Central memory CD8-positive, alpha-beta T cell (primary cell): Measurements from ENCODE around the gene LRCH4.
"Not testable (repeated sequence)": the region's sequence is repeated elsewhere in the genome, so short reads cannot be mapped to it uniquely, and the experiment has no call there.

Source experiments
- ATAC-seq: fragments of 150-1000 bp; cut with Tn5 transposase; replicated peaks from 2 replicates; pipeline ENCODE4 v1.10.0; 2022; ENCODE audit warnings: mild to moderate bottlenecking, moderate FRiP score, moderate number of reproducible peaks; ENCODE audit not compliant: poor library complexity, severe bottlenecking; ENCODE audit errors: extremely low read depth
- DNase-seq, 2 donors: peaks; one replicate each; pipeline ENCODE4 v3.0.0; 2021; ENCODE audit warnings: low spot score in 2 of 2
- H3K27ac Mint-ChIP-seq: one replicate; pipeline ENCODE4 v1.8.0; 2022; ENCODE audit warnings: low read depth, mild to moderate bottlenecking, moderate library complexity, mixed read lengths
- H3K27me3 Mint-ChIP-seq: one replicate; pipeline ENCODE4 v1.8.0; 2022; ENCODE audit warnings: mixed read lengths
- H3K36me3 Mint-ChIP-seq: one replicate; pipeline ENCODE4 v1.8.0; 2022; ENCODE audit warnings: mild to moderate bottlenecking, moderate library complexity, mixed read lengths; ENCODE audit not compliant: insufficient read depth
- H3K4me1 Mint-ChIP-seq: one replicate; pipeline ENCODE4 v1.8.0; 2022; ENCODE audit warnings: mixed read lengths
- H3K4me3 Mint-ChIP-seq: one replicate; pipeline ENCODE4 v1.8.0; 2022; ENCODE audit warnings: mild to moderate bottlenecking, moderate library complexity, mixed read lengths
- H3K9me3 Mint-ChIP-seq: one replicate; pipeline ENCODE4 v1.8.0; 2022; ENCODE audit warnings: mixed read lengths

LRCH4 gene

DNA sequence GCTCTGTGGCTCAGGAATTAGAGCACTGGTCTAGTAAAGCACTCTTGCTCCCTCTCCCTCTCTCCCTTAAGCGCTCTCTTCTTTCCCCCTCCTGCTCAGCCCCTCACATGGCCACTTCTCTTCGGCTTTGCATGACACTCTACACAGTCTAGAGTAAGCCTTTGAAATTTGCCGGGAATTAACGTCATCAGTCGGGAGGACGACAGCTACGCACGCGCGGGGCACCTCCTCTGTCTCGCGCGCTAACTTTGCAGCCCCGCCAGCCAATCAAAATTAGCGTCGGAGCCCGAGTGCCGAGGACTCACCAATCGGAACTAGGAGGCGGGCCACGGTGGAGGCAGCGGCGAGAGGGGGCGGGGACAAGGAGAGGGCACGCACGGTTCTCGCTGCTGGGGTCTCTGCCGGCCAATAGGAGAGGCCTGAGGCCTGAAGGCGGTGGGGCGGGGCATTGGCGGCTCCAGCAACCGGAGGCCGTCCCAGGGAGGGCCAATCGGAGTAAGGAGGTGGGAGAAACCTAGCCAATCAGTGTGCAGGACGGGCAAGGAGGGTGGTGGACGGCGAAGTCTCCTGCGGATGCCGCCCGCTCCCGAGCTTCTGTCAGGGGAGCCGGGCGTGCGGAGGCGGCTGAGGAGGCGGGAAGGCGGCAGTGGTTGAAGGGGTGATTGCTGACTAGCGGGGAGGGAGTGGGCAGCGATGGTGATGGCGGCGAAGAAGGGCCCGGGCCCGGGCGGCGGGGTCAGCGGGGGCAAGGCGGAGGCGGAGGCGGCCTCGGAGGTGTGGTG is 47.1 kb downstream of the LRCH4 start, which contains the start of gene AGFG2:
Gene AGFG2, plus strand, starts transcription at position 550 of the 782 bp plus-strand sequence. Its CDS starts 144 bp downstream, at position 694.
- Mint-ChIP-seq H3K4me3 (peak within 1 kb of the TSS; percentile 94), H3K27ac (peak within 1 kb of the TSS; percentile 90), H3K4me1 (peaks cover 47% of the 10 kb centered on the region), H3K9me3 (no peaks in the 10 kb centered on the region), H3K36me3 (peaks cover 11% of the 10 kb centered on the region), H3K27me3 (no peaks in the 10 kb centered on the region)
- ATAC-seq (peak; percentile 96), DNase-seq (peak; percentile 99 to 100)

DNA sequence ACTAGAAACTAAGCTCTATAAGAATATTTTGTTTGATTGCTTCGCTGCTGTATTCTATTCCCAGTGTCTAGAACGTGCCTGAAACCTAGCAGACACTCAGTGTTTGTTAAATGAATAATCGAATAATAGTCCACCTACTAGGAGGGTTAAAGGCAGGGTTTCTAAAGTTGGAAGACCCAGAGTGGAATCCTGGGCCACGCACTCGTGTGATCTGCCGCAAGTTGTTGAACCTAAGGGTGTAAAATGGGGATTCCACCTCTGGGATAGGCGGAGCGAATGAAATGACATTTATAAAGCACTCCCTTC is 47.6 kb downstream of the LRCH4 start:
- H3K36me3 Mint-ChIP-seq, result peaks cover 11% of the 10 kb centered on the region
- peaks cover 41% of the 10 kb centered on the region for H3K4me1 Mint-ChIP-seq
- H3K9me3 Mint-ChIP-seq, result no peaks in the 10 kb centered on the region
- H3K27ac Mint-ChIP-seq, result peak overlapping the region; percentile 90
- H3K27me3 Mint-ChIP-seq, result no peaks in the 10 kb centered on the region
- DNase-seq (no peak), ATAC-seq (no peak)
- peak overlapping the region; percentile 94 for H3K4me3 Mint-ChIP-seq

DNA sequence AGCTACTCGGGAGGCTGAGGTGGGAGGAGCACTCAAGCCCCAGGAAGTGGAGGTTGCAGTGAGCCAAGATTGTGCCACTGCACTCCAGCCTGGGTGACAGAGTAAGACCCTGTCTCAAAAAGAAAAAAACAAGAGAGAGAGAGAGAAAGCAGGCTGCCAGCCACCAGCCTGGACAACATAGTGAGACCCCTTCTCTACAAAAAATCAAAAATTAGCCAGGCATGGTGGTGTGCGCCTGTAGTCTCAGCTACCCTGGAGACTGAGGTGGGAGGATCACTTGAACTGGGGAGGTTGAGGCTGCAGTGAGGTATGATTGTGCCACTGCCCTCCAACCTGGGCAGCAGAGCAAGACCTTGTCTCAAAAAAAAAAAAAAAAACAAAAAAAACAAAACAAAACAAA is 49.2 kb downstream of the LRCH4 start:
- not testable (repeated sequence) for ATAC-seq, H3K36me3 Mint-ChIP-seq, DNase-seq, H3K4me3 Mint-ChIP-seq, H3K9me3 Mint-ChIP-seq, H3K27me3 Mint-ChIP-seq, H3K27ac Mint-ChIP-seq
- peaks cover 26% of the 10 kb centered on the region for H3K4me1 Mint-ChIP-seq

DNA sequence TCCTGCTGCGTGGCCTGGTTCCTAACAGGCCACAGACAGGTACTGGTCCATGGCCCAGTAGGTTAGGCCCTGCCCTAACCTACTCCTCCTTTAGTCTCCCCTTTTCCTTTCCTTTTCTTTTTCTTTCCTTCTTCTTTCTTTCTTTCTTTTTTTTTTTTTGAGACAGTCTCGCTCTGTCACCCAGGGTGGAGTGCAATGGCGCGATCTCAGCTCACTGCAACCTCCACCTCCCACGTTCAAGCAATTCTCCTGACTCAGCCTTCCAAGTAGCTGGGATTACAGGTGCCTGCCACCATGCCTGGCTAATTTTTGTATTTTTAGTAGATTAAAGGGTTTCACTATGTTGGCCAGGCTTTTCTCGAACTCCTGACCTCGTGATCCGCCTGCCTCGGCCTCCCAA is 49.9 kb downstream of the LRCH4 start:
- H3K27me3 Mint-ChIP-seq, H3K27ac Mint-ChIP-seq, H3K36me3 Mint-ChIP-seq, H3K9me3 Mint-ChIP-seq, H3K4me3 Mint-ChIP-seq, ATAC-seq, DNase-seq: not testable (repeated sequence)
- peaks cover 19% of the 10 kb centered on the region for H3K4me1 Mint-ChIP-seq

DNA sequence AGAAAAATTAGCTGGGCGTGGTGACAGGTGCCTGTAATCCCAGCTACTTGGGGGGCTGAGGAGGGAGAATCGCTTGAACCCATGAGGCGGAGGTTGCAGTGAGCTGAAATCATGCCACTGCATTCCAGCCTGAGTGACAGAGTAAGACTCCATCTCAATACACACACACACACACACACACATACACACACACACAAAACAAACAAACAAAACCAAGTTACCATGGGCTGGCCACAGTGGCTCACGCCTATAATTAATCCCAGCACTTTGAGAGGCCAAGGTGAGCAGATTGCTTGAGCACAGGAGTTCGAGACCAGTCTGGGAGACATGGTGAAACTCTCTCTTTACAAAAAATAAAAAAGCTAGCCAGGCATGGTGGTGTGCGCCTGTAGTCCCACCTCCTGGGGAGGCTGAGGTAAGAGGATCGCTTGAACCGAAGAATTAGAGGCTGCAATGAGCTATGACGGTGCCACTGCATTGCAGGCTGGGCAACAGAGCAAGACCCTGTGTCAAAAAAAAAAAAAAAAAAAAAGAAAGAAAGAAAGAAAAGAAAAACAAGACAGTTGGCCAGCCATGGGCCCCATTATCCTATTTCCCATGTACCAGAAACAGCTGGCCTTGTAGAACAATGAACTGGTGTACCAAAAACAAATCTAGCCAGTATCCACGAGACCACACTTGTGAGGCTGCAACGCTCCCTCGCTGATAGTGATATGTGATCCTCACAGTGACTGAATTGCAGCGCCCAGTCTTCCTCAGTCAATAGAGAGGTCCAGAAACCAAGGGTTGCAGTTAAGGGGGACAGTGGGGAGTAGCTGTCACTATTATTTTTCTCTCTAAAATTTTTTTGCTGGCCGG is 53.5 kb downstream of the LRCH4 start:
- H3K27me3 Mint-ChIP-seq, result no peaks in the 10 kb centered on the region
- DNase-seq, result no peak
- H3K36me3 Mint-ChIP-seq, result no peaks in the 10 kb centered on the region
- ATAC-seq, result no peak
- no peaks in the 10 kb centered on the region for H3K9me3 Mint-ChIP-seq
- H3K4me3 Mint-ChIP-seq, result no peak overlapping the region
- no peak overlapping the region for H3K27ac Mint-ChIP-seq
- H3K4me1 Mint-ChIP-seq, result no peaks in the 10 kb centered on the region

DNA sequence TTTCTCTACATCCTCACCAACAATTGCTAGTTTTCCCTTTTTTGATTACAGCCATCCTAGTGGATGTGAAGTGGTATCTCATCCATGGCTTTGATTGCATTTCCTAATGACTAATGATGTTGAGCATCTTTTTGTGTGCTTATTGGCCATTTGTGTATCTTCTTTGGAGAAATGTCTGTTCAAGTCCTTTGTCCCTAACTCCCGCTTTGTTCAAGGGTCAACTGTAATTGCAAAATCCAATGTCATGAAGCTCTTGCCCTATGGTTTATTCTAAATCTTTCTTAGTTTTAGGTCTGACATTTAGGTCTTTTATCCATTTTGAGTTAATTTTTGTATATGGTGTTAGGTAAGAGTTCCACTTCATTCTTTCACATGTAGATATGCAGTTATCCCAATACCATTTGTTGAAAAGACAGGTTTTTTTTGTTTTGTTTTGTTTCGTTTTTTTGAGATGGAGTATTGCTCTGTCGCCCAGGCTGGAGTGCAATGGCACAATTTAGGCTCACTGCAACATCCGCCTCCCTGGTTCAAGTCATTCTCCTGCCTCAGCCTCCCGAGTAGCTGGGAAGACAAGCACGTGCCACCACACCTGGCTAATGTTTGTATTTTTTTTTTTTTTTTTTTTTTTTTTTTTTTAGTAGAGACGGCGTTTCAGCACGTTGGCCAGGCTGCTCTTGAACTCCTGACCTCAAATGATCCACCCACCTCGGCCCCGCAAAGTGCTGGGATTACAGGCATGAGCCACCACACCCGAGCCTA is 57.6 kb downstream of the LRCH4 start:
- not testable (repeated sequence) for H3K4me3 Mint-ChIP-seq, ATAC-seq, DNase-seq, H3K27ac Mint-ChIP-seq, H3K9me3 Mint-ChIP-seq, H3K27me3 Mint-ChIP-seq, H3K4me1 Mint-ChIP-seq, H3K36me3 Mint-ChIP-seq
